ENCODE data around the gene GBP1. TPM values are rescaled to one million over a fixed set of nuclear protein-coding genes. Genes with fewer than 3 reads are reported as not detected.

Gene GBP1
- total RNA-seq, 2 donors from 2014 or later: not detected

DNA sequence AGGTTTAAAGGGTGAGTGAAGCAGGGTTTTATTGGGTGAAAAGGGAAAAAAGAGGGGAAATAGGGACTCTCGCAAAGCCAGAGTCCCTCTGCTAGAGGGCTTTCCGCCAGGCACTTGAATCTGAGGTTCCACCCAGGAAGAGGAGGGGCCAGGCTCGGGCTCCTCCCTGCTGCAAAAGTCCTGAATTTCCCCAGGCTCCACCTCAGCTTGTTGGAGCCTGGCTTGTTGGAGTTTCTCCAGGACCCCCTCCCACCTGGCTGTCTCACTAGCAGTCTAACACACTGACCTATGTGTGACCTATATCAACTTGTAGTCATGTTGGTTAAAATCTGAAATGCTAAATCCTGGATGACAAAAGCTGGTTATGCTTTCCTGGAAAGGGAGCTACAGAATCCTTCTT lies 35.4 kb upstream of the GBP1 start:
- H3K4me1 Mint-ChIP-seq: no peaks in the 10 kb centered on the region
- 90 to 100% methylated on average over 1 to 3 of the region's 3 CpGs for WGBS, 2 experiments (ENCODE audit: insufficient coverage in 1 of 2, insufficient read length in 1 of 2)
- DNase-seq: no peak
- no peaks in the 10 kb centered on the region for H3K36me3 Mint-ChIP-seq (ENCODE audit: low read depth)
- no peak overlapping the region for H3K9ac ChIP-seq (ENCODE audit: extremely low read depth, low read length, poor library complexity, severe bottlenecking)
- H3K27ac ChIP-seq (ENCODE audit: low read depth, low read length): no peak overlapping the region
- H3K27me3 Mint-ChIP-seq (ENCODE audit: insufficient read depth): no peaks in the 10 kb centered on the region
- no peaks in the 10 kb centered on the region for H3K36me3 ChIP-seq (ENCODE audit: control insufficient read depth, insufficient read depth, low read length)
- H3K4me1 ChIP-seq (ENCODE audit: control insufficient read depth, insufficient read depth, low read length): no peaks in the 10 kb centered on the region
- H3K4me3 ChIP-seq (ENCODE audit: low read length): no peak overlapping the region
- H3K9me3 Mint-ChIP-seq: peaks cover 21% of the 10 kb centered on the region
- no peak overlapping the region for H3K4me3 Mint-ChIP-seq
- TF ChIP-seq, protein P1, sequence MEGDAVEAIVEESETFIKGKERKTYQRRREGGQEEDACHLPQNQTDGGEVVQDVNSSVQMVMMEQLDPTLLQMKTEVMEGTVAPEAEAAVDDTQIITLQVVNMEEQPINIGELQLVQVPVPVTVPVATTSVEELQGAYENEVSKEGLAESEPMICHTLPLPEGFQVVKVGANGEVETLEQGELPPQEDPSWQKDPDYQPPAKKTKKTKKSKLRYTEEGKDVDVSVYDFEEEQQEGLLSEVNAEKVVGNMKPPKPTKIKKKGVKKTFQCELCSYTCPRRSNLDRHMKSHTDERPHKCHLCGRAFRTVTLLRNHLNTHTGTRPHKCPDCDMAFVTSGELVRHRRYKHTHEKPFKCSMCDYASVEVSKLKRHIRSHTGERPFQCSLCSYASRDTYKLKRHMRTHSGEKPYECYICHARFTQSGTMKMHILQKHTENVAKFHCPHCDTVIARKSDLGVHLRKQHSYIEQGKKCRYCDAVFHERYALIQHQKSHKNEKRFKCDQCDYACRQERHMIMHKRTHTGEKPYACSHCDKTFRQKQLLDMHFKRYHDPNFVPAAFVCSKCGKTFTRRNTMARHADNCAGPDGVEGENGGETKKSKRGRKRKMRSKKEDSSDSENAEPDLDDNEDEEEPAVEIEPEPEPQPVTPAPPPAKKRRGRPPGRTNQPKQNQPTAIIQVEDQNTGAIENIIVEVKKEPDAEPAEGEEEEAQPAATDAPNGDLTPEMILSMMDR (conservative IDR thresholded peaks at IDR 0.05): no peak
- no peak overlapping the region for H3K27ac Mint-ChIP-seq
- peaks cover 11% of the 10 kb centered on the region for H3K9me3 ChIP-seq (ENCODE audit: control insufficient read depth, low read length)
- H3K27me3 ChIP-seq (ENCODE audit: control insufficient read depth, insufficient read depth, low read length, poor library complexity, severe bottlenecking): no peaks in the 10 kb centered on the region

DNA sequence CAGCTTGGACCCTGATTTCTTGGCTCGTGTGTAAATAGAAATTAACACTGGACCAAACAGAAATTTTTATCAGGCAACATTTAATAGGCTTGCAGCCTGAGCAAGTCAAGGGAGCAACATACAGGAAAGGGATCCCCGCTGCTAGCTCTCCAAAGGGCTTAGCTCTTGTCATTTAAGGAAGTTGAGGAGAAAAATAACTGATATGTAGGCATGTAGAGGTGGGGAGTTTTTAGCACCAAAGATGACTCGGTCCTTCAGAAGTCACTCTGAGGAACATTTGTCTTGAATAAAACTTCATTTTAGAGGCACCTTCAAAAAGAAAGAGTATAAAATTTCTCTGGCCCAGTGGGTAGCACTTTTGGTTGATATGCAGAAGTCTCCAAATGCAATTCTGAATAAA lies 33.8 kb upstream of the GBP1 start:
- Histone ChIP-seq H3K4me1 (ENCODE audit: control insufficient read depth, insufficient read depth, low read length) (no peaks in the 10 kb centered on the region), H3K27ac (ENCODE audit: low read depth, low read length) (no peak overlapping the region), H3K9me3 (ENCODE audit: control insufficient read depth, low read length) (peaks cover 11% of the 10 kb centered on the region), H3K4me3 (ENCODE audit: low read length) (no peak overlapping the region), H3K36me3 (ENCODE audit: control insufficient read depth, insufficient read depth, low read length) (no peaks in the 10 kb centered on the region), H3K9ac (ENCODE audit: extremely low read depth, low read length, poor library complexity, severe bottlenecking) (no peak overlapping the region), H3K27me3 (ENCODE audit: control insufficient read depth, insufficient read depth, low read length, poor library complexity, severe bottlenecking) (no peaks in the 10 kb centered on the region)
- TF ChIP-seq, protein P1 (conservative IDR thresholded peaks at IDR 0.05): no peak
- no peak overlapping the region for H3K27ac Mint-ChIP-seq
- H3K9me3 Mint-ChIP-seq: peaks cover 24% of the 10 kb centered on the region
- DNase-seq: no peak
- H3K36me3 Mint-ChIP-seq (ENCODE audit: low read depth): no peaks in the 10 kb centered on the region
- no peak overlapping the region for H3K4me3 Mint-ChIP-seq
- WGBS, 2 experiments (ENCODE audit: insufficient coverage in 1 of 2, insufficient read length in 1 of 2): 78 to 91% methylated on average over 2 to 3 of the region's 3 CpGs
- H3K4me1 Mint-ChIP-seq: no peaks in the 10 kb centered on the region
- H3K27me3 Mint-ChIP-seq (ENCODE audit: insufficient read depth): no peaks in the 10 kb centered on the region

DNA sequence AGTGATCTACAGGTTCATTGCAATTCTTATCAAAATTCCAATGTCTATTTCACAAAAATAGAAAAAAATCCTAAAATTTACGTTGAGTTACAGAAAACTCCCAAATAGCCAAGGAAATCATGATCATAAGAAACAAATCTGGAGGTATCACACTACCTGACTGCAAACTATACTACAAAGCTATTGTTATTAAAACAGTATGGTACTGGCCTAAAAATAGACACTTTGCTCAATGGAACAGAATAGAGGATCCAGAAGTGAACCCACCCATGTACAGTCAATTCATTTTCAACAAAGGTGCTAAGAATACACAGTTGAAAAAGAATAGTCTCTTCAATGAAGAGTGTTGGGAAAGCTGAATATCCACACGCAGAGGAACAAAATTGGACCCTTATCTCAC lies 30.7 kb upstream of the GBP1 start:
- H3K36me3 ChIP-seq (ENCODE audit: control insufficient read depth, insufficient read depth, low read length): no peaks in the 10 kb centered on the region
- H3K4me3 ChIP-seq (ENCODE audit: low read length): no peak overlapping the region
- Mint-ChIP-seq H3K4me1 (no peaks in the 10 kb centered on the region), H3K27me3 (ENCODE audit: insufficient read depth) (no peaks in the 10 kb centered on the region), H3K9me3 (peaks cover 24% of the 10 kb centered on the region), H3K36me3 (ENCODE audit: low read depth) (no peaks in the 10 kb centered on the region), H3K4me3 (no peak overlapping the region), H3K27ac (no peak overlapping the region)
- no peak overlapping the region for H3K9ac ChIP-seq (ENCODE audit: extremely low read depth, low read length, poor library complexity, severe bottlenecking)
- H3K4me1 ChIP-seq (ENCODE audit: control insufficient read depth, insufficient read depth, low read length): no peaks in the 10 kb centered on the region
- H3K27me3 ChIP-seq (ENCODE audit: control insufficient read depth, insufficient read depth, low read length, poor library complexity, severe bottlenecking): no peaks in the 10 kb centered on the region
- peaks cover 11% of the 10 kb centered on the region for H3K9me3 ChIP-seq (ENCODE audit: control insufficient read depth, low read length)
- 80 to 91% methylated on average over 1 to 2 of the region's 2 CpGs for WGBS, 2 experiments (ENCODE audit: insufficient coverage in 1 of 2, insufficient read length in 1 of 2)
- DNase-seq: no peak
- no peak overlapping the region for H3K27ac ChIP-seq (ENCODE audit: low read depth, low read length)
- TF ChIP-seq, protein P1 (conservative IDR thresholded peaks at IDR 0.05): no peak

Measured in endodermal cell (in vitro differentiated cells).